ENCODE measurements around the gene MYT1. TPM values are rescaled to one million over a fixed set of nuclear protein-coding genes. Genes with fewer than 3 reads are reported as not detected.
A peak's percentile ranks its signal among the peaks of the same experiment; 100 is the strongest.
"Not testable (repeated sequence)": the region's sequence is repeated elsewhere in the genome, so short reads cannot be mapped to it uniquely, and the experiment has no call there.

Gene MYT1
- total RNA-seq, 1 donor from 2014 or later: not detected

GRCh38 chr20:64285579-64286446 is 121.6 kb downstream of the MYT1 start:
- TF ChIP-seq CTCF (IDR thresholded peaks at IDR 0.05): peak in 1 of 3 experiments; percentile 24
- H3K4me3 ChIP-seq; H3K36me3 ChIP-seq; H3K9me3 ChIP-seq; H3K27ac ChIP-seq; DNase-seq (ENCODE audit: extremely low spot score in 2 of 2); intact Hi-C loops (cut with DNase I); H3K27me3 ChIP-seq; H3K4me1 ChIP-seq: not testable (repeated sequence)

GRCh38 chr20:64286447-64287263 is 122.4 kb downstream of the MYT1 start:
- H3K36me3 ChIP-seq; H3K27ac ChIP-seq; H3K4me1 ChIP-seq; H3K27me3 ChIP-seq; H3K4me3 ChIP-seq; DNase-seq (ENCODE audit: extremely low spot score in 2 of 2); intact Hi-C loops (cut with DNase I); H3K9me3 ChIP-seq: not testable (repeated sequence)

GRCh38 chr20:64287264-64287590 is 123.0 kb downstream of the MYT1 start:
- H3K36me3 ChIP-seq; H3K9me3 ChIP-seq; intact Hi-C loops (cut with DNase I); DNase-seq (ENCODE audit: extremely low spot score in 2 of 2); H3K4me1 ChIP-seq; H3K4me3 ChIP-seq; H3K27me3 ChIP-seq; H3K27ac ChIP-seq: not testable (repeated sequence)

Small RNAs within 50 kb of the gene (small RNA-seq; reads per million reads assigned to genes)
- not detected for gene AL137028.2

Other genes starting within 250 kb of the MYT1 start
- gene UCKL1, start 208.0 kb upstream of the MYT1 start, total RNA-seq: 50.1 TPM
- gene ZNF512B, start 194.5 kb upstream of the MYT1 start, total RNA-seq: 10.3 TPM
- gene SAMD10, start 184.8 kb upstream of the MYT1 start, total RNA-seq: 11.8 TPM
- gene PRPF6, start 183.3 kb upstream of the MYT1 start, total RNA-seq: 50.6 TPM
- gene C20orf204, start 128.3 kb upstream of the MYT1 start, total RNA-seq: 0.98 TPM
- 57.2 TPM for gene SOX18, start 114.8 kb upstream of the MYT1 start, total RNA-seq
- gene TCEA2, start 101.3 kb upstream of the MYT1 start, total RNA-seq: 33.1 TPM
- 20.6 TPM for gene RGS19, start 84.9 kb upstream of the MYT1 start, total RNA-seq
- 1.5 TPM for gene OPRL1, start 84.4 kb upstream of the MYT1 start, total RNA-seq
- not detected for gene LKAAEAR1, start 80.1 kb upstream of the MYT1 start, total RNA-seq
- gene NPBWR2, start 56.9 kb upstream of the MYT1 start, total RNA-seq: not detected
- gene PCMTD2, start 91.3 kb downstream of the MYT1 start, total RNA-seq: 45.2 TPM